K562 (cell line): Measurements from ENCODE around the gene ANO1.

Source experiments
- CBX2 ChIP-seq: fragments of 200-600 bp; sonication (generic); IDR thresholded peaks from one replicate; pipeline ENCODE4 v1.6.1; 2012; ENCODE audit warnings: mild to moderate bottlenecking, low read length, inconsistent platforms; ENCODE audit not compliant: insufficient read depth, poor library complexity, severe bottlenecking
- CTCF ChIP-seq, 3 experiments: IDR thresholded peaks in 2 of 3; conservative IDR thresholded peaks in 1 of 3; 2 replicates each; pipeline ENCODE4 v1.5.1; 2011 to 2012; ENCODE audit warnings: low read length in 3 of 3, mild to moderate bottlenecking in 3 of 3, control low read depth in 2 of 3, improper control_type of control experiment in 1 of 3, inconsistent platforms in 1 of 3, low read depth in 1 of 3, mixed read lengths in 1 of 3, moderate library complexity in 1 of 3; ENCODE audit not compliant: insufficient read depth in 2 of 3
- EZH2 ChIP-seq: IDR thresholded peaks from 2 replicates; pipeline ENCODE4 v1.6.1; 2012; ENCODE audit warnings: low read depth, mild to moderate bottlenecking, inconsistent platforms, low read length, borderline replicate concordance
- MBD2 ChIP-seq: sonication (generic); IDR thresholded peaks from 2 replicates; pipeline ENCODE4 v1.6.1; 2016; ENCODE audit warnings: low read depth, borderline replicate concordance
- POLR2A ChIP-seq: fragments of 450-650 bp; conservative IDR thresholded peaks from 2 replicates; pipeline ENCODE4 v1.6.1; 2016
- POLR2AphosphoS5 ChIP-seq: IDR thresholded peaks from 2 replicates; pipeline ENCODE4 v1.6.1; 2011; ENCODE audit warnings: mild to moderate bottlenecking, low read depth, low read length, moderate library complexity; ENCODE audit not compliant: control insufficient read depth, insufficient read depth
- USF2 ChIP-seq: sonication (generic); formaldehyde crosslinking; IDR thresholded peaks from 2 replicates; pipeline ENCODE4 v1.5.0; 2020; ENCODE audit warnings: missing genetic modification reagents
- ZBTB40 ChIP-seq, 2 experiments: fragments of 450-650 bp in 1 of 2; sonication (generic) in 1 of 2; formaldehyde crosslinking in 1 of 2; IDR thresholded peaks; 2 replicates each; pipeline versions ENCODE4 v1.7.1 to v1.9.0; 2016 to 2022; ENCODE audit warnings: inconsistent platforms in 1 of 2, mild to moderate bottlenecking in 1 of 2, missing genetic modification reagents in 1 of 2
- ZNF3 ChIP-seq: fragments of 250-450 bp; sonication (Bioruptor Pico); IDR thresholded peaks from 2 replicates; pipeline ENCODE4 v1.5.0; 2021; ENCODE audit warnings: mild to moderate bottlenecking, moderate library complexity
- ZNF644 ChIP-seq: fragments of 200-800 bp; sonication (Bioruptor generic); IDR thresholded peaks from 2 replicates; pipeline ENCODE4 v1.6.1; 2016; ENCODE audit warnings: low read depth, missing genetic modification characterization, missing compliant biosample characterization
- ZNF780A ChIP-seq: fragments of 250-450 bp; sonication (Bioruptor Pico); IDR thresholded peaks from 2 replicates; pipeline ENCODE4 v1.5.0; 2021; ENCODE audit warnings: mild to moderate bottlenecking

GRCh38 chr11:70155386-70155785 lies 77.3 kb downstream of the ANO1 start:
- TF ChIP-seq ZNF780A (CRISPR knock-in tag), result no peak
- no peak for TF ChIP-seq CTCF (IDR thresholded peaks at IDR 0.05 in 2 of 3, conservative IDR thresholded peaks at IDR 0.05 in 1 of 3; ENCODE audit: insufficient read depth in 2 of 3, low read depth in 1 of 3, low read length in 3 of 3)
- no peak for TF ChIP-seq ZNF3
- no peak for TF ChIP-seq ZBTB40 (IDR thresholded peaks at IDR 0.05)
- no peak for TF ChIP-seq ZBTB40 (CRISPR knock-in tag; IDR thresholded peaks at IDR 0.05)
- no peak for TF ChIP-seq MBD2
- TF ChIP-seq USF2, result no peak
- TF ChIP-seq EZH2, result no peak
- TF ChIP-seq CBX2, result no peak
- TF ChIP-seq POLR2A, result no peak
- no peak for TF ChIP-seq ZNF644 (tag)
- TF ChIP-seq POLR2AphosphoS5, result no peak
